Astrocyte (in vitro differentiated cells and primary cell): ENCODE results near the gene DYNLT1. TPM values are rescaled to one million over a fixed set of nuclear protein-coding genes. Genes with fewer than 3 reads are reported as not detected.
"Not testable (repeated sequence)": the region's sequence is repeated elsewhere in the genome, so short reads cannot be mapped to it uniquely, and the experiment has no call there.

Experiments
- DNase-seq: peaks from one replicate; pipeline ENCODE4 v3.0.0-alpha.2; 2010; ENCODE audit warnings: low read depth
- FAIRE-seq: peaks from 2 replicates; lab custom pipeline; 2011; peaks lifted over from hg19 to GRCh38; lab: Jason Lieb, UNC
- H2AFZ ChIP-seq: 2 replicates; pipeline ENCODE4 v1.6.0; 2012; ENCODE audit warnings: low read depth, low read length, inconsistent platforms
- H3K27ac ChIP-seq: 2 replicates; pipeline ENCODE4 v1.5.1; 2011; ENCODE audit warnings: low read depth, low read length, inconsistent platforms
- H3K27me3 ChIP-seq: 2 replicates; pipeline ENCODE4 v1.6.0; 2011; ENCODE audit warnings: low read length, inconsistent platforms; ENCODE audit not compliant: insufficient read depth
- H3K36me3 ChIP-seq: 2 replicates; pipeline ENCODE4 v1.5.1; 2011; ENCODE audit warnings: low read length, inconsistent platforms; ENCODE audit not compliant: insufficient read depth
- H3K4me1 ChIP-seq: 2 replicates; pipeline ENCODE4 v1.5.1; 2011; ENCODE audit warnings: low read length, inconsistent platforms; ENCODE audit not compliant: insufficient read depth
- H3K4me2 ChIP-seq: 2 replicates; pipeline ENCODE4 v1.6.0; 2012; ENCODE audit warnings: low read length, inconsistent platforms
- H3K4me3 ChIP-seq: 2 replicates; pipeline ENCODE4 v1.5.1; 2011; ENCODE audit warnings: low read depth, mild to moderate bottlenecking, low read length, inconsistent platforms; ENCODE audit not compliant: insufficient read depth
- H3K79me2 ChIP-seq: 2 replicates; pipeline ENCODE4 v1.6.0; 2012; ENCODE audit warnings: mild to moderate bottlenecking, low read length, inconsistent platforms; ENCODE audit not compliant: insufficient read depth
- H3K9ac ChIP-seq: 2 replicates; pipeline ENCODE4 v1.6.0; 2012; ENCODE audit warnings: mild to moderate bottlenecking, low read length, inconsistent platforms
- H3K9me3 ChIP-seq: 2 replicates; pipeline ENCODE4 v1.5.1; 2012; ENCODE audit warnings: low read depth, mild to moderate bottlenecking, low read length, inconsistent platforms; ENCODE audit not compliant: insufficient read depth
- H4K20me1 ChIP-seq: 2 replicates; pipeline ENCODE4 v1.6.0; 2012; ENCODE audit warnings: low read length, inconsistent platforms; ENCODE audit not compliant: insufficient read depth
- H3K27ac Mint-ChIP-seq: one replicate; pipeline ENCODE4 v1.8.0; 2021; ENCODE audit warnings: mild to moderate bottlenecking, mixed read lengths; ENCODE audit not compliant: unreplicated experiment
- H3K27me3 Mint-ChIP-seq: one replicate; pipeline ENCODE4 v1.8.0; 2021; ENCODE audit warnings: low read depth, mixed read lengths; ENCODE audit not compliant: unreplicated experiment
- H3K36me3 Mint-ChIP-seq: one replicate; pipeline ENCODE4 v1.8.0; 2021; ENCODE audit warnings: low read depth, mixed read lengths; ENCODE audit not compliant: unreplicated experiment
- H3K4me1 Mint-ChIP-seq: one replicate; pipeline ENCODE4 v1.8.0; 2021; ENCODE audit warnings: low read depth, mixed read lengths; ENCODE audit not compliant: unreplicated experiment
- H3K4me3 Mint-ChIP-seq: one replicate; pipeline ENCODE4 v1.8.0; 2021; ENCODE audit warnings: mild to moderate bottlenecking, moderate library complexity, mixed read lengths; ENCODE audit not compliant: unreplicated experiment
- H3K9me3 Mint-ChIP-seq: one replicate; pipeline ENCODE4 v1.8.0; 2021; ENCODE audit warnings: mild to moderate bottlenecking, mixed read lengths; ENCODE audit not compliant: unreplicated experiment
- CTCF ChIP-seq: IDR thresholded peaks from 2 replicates; pipeline ENCODE4 v1.5.1; 2011; ENCODE audit warnings: low read depth, mild to moderate bottlenecking, inconsistent platforms, low read length, moderate library complexity; ENCODE audit not compliant: insufficient read depth
- EZH2 ChIP-seq: IDR thresholded peaks from 2 replicates; pipeline ENCODE4 v1.6.1; 2012; ENCODE audit warnings: mild to moderate bottlenecking, low read length, inconsistent platforms; ENCODE audit not compliant: insufficient read depth
- total RNA-seq: library from RNA; stranded (reverse); gene quantifications from 2 replicates; pipeline ENCODE4 v1.2.1, GENCODE V29; 2021

DYNLT1 gene
- total RNA-seq, 1 donor from 2014 or later = 169 TPM

GRCh38 chr6:158654498-158654897, 10.0 kb upstream of the DYNLT1 start:
- H3K27ac Mint-ChIP-seq = peak overlapping the region; percentile 55
- no peaks in the 10 kb centered on the region for H3K36me3 Mint-ChIP-seq
- peaks cover 5% of the 10 kb centered on the region for H3K27me3 Mint-ChIP-seq
- peak overlapping the region; percentile 81 for H3K27ac ChIP-seq
- peak overlapping the region; percentile 23 for H3K4me2 ChIP-seq
- no peak overlapping the region for H3K4me3 Mint-ChIP-seq
- no peaks in the 10 kb centered on the region for H3K27me3 ChIP-seq
- TF ChIP-seq CTCF = no peak
- TF ChIP-seq EZH2 = no peak
- H3K4me1 ChIP-seq = peaks cover 29% of the 10 kb centered on the region
- peaks cover 21% of the 10 kb centered on the region for H3K4me1 Mint-ChIP-seq
- peak overlapping the region; percentile 59 for H3K9ac ChIP-seq
- no peaks in the 10 kb centered on the region for H3K79me2 ChIP-seq
- no peak for FAIRE-seq
- H3K9me3 ChIP-seq = no peaks in the 10 kb centered on the region
- H3K4me3 ChIP-seq = no peak overlapping the region
- no peaks in the 10 kb centered on the region for H3K9me3 Mint-ChIP-seq
- no peaks in the 10 kb centered on the region for H4K20me1 ChIP-seq
- peak; percentile 85 for DNase-seq
- H3K36me3 ChIP-seq = no peaks in the 10 kb centered on the region
- peak overlapping the region; percentile 55 for H2AFZ ChIP-seq

- H3K27me3 ChIP-seq = no peaks in the 10 kb centered on the region
- peaks cover 29% of the 10 kb centered on the region for H3K4me1 Mint-ChIP-seq
- FAIRE-seq (no peak), DNase-seq (peak; percentile 64)
- no peaks in the 10 kb centered on the region for H3K79me2 ChIP-seq
- H3K4me3 ChIP-seq = no peak overlapping the region
- no peaks in the 10 kb centered on the region for H3K36me3 Mint-ChIP-seq
- H3K4me2 ChIP-seq = peak overlapping the region; percentile 23
- no peaks in the 10 kb centered on the region for H3K9me3 Mint-ChIP-seq
- peak overlapping the region; percentile 59 for H3K9ac ChIP-seq
- H3K27me3 Mint-ChIP-seq = peaks cover 3% of the 10 kb centered on the region
- peaks cover 37% of the 10 kb centered on the region for H3K4me1 ChIP-seq
- no peaks in the 10 kb centered on the region for H3K36me3 ChIP-seq
- H2AFZ ChIP-seq = peak overlapping the region; percentile 55
- H3K9me3 ChIP-seq = no peaks in the 10 kb centered on the region
- no peak overlapping the region for H3K4me3 Mint-ChIP-seq
- TF ChIP-seq CTCF = no peak
- TF ChIP-seq EZH2 = no peak
- peak overlapping the region; percentile 81 for H3K27ac ChIP-seq
- no peaks in the 10 kb centered on the region for H4K20me1 ChIP-seq
- peak overlapping the region; percentile 55 for H3K27ac Mint-ChIP-seq
These were observed 9.2 kb upstream of the DYNLT1 start for GRCh38 chr6:158653577-158654354.

GRCh38 chr6:158651981-158652737, 7.6 kb upstream of the DYNLT1 start:
- not testable (repeated sequence) for H3K79me2 ChIP-seq

More at GRCh38 chr6:158651981-158652737, 7.6 kb upstream of the DYNLT1 start:
- not testable (repeated sequence) for H4K20me1 ChIP-seq, H3K4me3 ChIP-seq, H3K27ac ChIP-seq, H3K9ac ChIP-seq, H3K4me3 Mint-ChIP-seq, H3K27me3 Mint-ChIP-seq, H2AFZ ChIP-seq, H3K4me2 ChIP-seq, FAIRE-seq, H3K9me3 ChIP-seq, H3K27me3 ChIP-seq, DNase-seq, H3K27ac Mint-ChIP-seq, H3K36me3 Mint-ChIP-seq, H3K9me3 Mint-ChIP-seq, H3K36me3 ChIP-seq
- peaks cover 39% of the 10 kb centered on the region for H3K4me1 ChIP-seq
- peaks cover 32% of the 10 kb centered on the region for H3K4me1 Mint-ChIP-seq
